HG02943 (cell line): ENCODE results near the gene DDX11.
"Not testable (repeated sequence)": the region's sequence is repeated elsewhere in the genome, so short reads cannot be mapped to it uniquely, and the experiment has no call there.

Experiments used
- ATAC-seq: cut with Tn5 transposase; IDR thresholded peaks from one replicate; pipeline ENCODE4 v1.9.1; 2021; ENCODE audit warnings: mild to moderate bottlenecking, low read depth, moderate library complexity; ENCODE audit not compliant: unreplicated experiment

DDX11 gene

GRCh38 chr12:31097819-31098218 is 24.2 kb downstream of the DDX11 start:
- ATAC-seq: not testable (repeated sequence)

- ATAC-seq: not testable (repeated sequence)
Observed at GRCh38 chr12:31098363-31098762, 24.7 kb downstream of the DDX11 start.

GRCh38 chr12:31098771-31099170 is 25.1 kb downstream of the DDX11 start:
- not testable (repeated sequence) for ATAC-seq

- ATAC-seq: not testable (repeated sequence)
Observed at GRCh38 chr12:31099434-31099833, 25.8 kb downstream of the DDX11 start.

- not testable (repeated sequence) for ATAC-seq
Observed at GRCh38 chr12:31100503-31101208, 27.0 kb downstream of the DDX11 start.

GRCh38 chr12:31102125-31102524 is 28.5 kb downstream of the DDX11 start:
- not testable (repeated sequence) for ATAC-seq

GRCh38 chr12:31102596-31102995 is 28.9 kb downstream of the DDX11 start:
- ATAC-seq: not testable (repeated sequence)

GRCh38 chr12:31103561-31103975 is 29.9 kb downstream of the DDX11 start:
- ATAC-seq: not testable (repeated sequence)

GRCh38 chr12:31104220-31104619 is 30.6 kb downstream of the DDX11 start:
- not testable (repeated sequence) for ATAC-seq

DNA sequence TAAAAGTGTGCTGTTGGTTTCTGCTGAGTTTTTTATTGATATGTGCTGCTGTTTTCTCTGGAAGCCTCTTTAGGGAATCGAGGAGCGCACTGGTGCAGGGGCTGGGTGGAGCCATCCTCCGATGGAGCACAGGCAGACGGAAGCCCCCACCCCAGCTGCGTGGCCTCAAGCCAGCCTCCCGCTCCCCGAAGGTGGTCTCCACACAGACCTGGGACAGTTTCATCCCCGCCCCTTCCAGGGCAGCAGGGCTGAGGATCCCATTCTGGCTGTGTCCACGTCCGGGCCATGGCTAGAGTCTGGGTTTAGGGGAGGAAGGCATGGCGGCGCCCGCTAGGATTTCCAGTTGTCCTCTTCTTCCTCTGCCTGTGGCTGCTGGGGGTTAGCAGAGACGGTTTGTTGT is 31.1 kb downstream of the DDX11 start:
- ATAC-seq: not testable (repeated sequence)

DNA sequence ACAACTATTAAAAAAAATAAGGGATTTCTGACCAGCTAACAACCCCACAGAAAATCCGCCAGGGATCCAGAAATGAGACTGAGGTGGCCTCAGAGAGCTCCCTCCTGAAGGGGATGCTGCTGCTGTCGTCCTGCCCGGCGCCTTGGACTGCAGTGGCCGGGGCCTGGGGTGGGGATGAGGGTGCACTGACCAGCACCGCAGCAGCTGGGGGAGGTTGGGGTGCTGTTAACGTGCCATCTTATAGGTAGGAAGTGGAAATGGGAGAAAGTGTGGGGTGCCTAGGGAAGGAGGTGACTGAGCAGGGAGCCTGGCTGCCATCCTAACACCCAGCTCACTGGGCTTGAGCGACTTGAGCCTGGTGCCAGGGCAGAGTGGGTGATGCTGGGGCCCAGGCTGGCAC is 32.0 kb downstream of the DDX11 start:
- no peak for ATAC-seq

GRCh38 chr12:31106101-31106803 is 32.6 kb downstream of the DDX11 start:
- ATAC-seq: no peak

GRCh38 chr12:31109773-31110172 is 36.1 kb downstream of the DDX11 start:
- not testable (repeated sequence) for ATAC-seq

DNA sequence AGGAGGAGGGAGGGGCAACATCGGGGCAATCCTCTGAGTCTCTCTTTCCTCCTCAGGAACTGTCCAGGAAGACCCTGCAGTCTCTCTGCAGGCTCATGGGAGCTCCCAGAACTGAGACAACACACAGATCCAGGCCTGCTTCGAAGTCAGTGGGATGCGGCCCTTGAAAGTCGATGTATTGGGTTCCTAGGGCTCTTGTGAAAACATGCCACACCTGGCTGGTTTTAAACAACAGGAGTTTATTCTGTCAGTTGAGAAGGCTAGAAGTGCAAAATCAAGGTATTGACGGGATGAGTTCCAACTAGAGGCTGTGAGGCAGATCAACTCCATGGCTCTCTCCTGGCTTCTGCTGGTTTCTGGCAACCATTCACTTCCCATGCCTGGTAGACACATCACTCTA is 36.6 kb downstream of the DDX11 start:
- not testable (repeated sequence) for ATAC-seq

GRCh38 chr12:31115092-31115601 is 41.5 kb downstream of the DDX11 start:
- ATAC-seq: not testable (repeated sequence)

DNA sequence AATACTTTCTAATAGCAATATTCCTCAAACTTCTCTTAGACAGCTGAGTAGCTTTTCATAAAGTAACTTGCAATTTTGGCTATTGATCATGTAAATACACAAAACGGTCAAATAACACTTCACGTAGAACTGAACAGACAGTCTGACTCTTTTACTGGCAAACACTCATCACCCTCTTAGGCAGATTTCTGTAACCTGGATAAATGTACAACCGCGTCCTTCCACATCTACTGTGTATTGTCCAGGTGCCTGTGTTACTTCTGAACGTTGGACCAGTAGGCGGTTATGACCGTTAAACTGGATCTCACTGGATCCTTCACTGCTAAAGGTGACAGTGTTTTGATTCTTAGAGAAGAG is 43.2 kb downstream of the DDX11 start:
- not testable (repeated sequence) for ATAC-seq

GRCh38 chr12:31117203-31118011 is 43.7 kb downstream of the DDX11 start:
- ATAC-seq: no peak

- peak; percentile 83 for ATAC-seq
Observed at GRCh38 chr12:31118347-31119191, 44.9 kb downstream of the DDX11 start.

- ATAC-seq: no peak
Observed at GRCh38 chr12:31119192-31119802, 45.6 kb downstream of the DDX11 start.

DNA sequence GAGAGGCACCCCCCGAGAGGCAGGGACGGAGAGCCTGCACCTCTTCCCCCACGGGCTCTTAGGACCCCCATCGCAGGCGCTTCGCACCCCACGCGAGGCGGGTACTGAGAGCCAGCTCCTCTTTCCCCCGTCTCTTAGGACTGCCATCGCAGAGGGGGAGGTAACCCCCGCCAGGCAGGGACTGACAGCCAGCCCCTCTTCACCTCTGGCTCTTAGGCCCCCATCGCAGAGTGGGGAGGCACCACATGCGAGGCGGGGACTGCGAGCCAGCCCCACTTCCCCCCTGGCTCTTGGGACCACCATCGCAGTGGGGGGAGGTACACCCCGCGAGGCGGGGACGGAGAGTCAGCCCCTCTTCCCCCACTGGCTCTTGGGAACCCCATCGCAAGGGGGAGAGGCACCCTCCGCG is 46.1 kb downstream of the DDX11 start:
- ATAC-seq: no peak
